H1 (cell line): ENCODE results near the gene SVIL. TPM values are rescaled to one million over a fixed set of nuclear protein-coding genes. Genes with fewer than 3 reads are reported as not detected.

Source experiments
- CTCF ChIA-PET: fragments of 300-600 bp; sonication (Branson Sonifier 250); formaldehyde crosslinking; loops from one replicate; lab custom pipeline; 2021; ENCODE audit not compliant: partially characterized antibody; lab: Charles Lee
- POLR2A ChIA-PET: fragments of 300-600 bp; sonication (Branson Sonifier 250); formaldehyde crosslinking; loops from one replicate; lab custom pipeline; 2021; ENCODE audit warnings: inconsistent platforms; ENCODE audit not compliant: partially characterized antibody; lab: Charles Lee
- DNase-seq, 2 experiments: peaks; one replicate each; pipeline versions ENCODE4 v3.0.0 to v3.0.0-alpha.2; 2010 to 2022; ENCODE audit warnings: low spot score in 2 of 2, low read depth in 1 of 2, mixed read lengths in 1 of 2
- FAIRE-seq: peaks from 2 replicates; lab custom pipeline; 2011; peaks lifted over from hg19 to GRCh38; lab: Jason Lieb, UNC
- H2AFZ ChIP-seq: 2 replicates; pipeline ENCODE4 v1.8.1; 2012; ENCODE audit warnings: low read length, inconsistent platforms
- H2AK5ac ChIP-seq: 2 replicates; pipeline ENCODE4 v1.6.1; 2013; ENCODE audit warnings: low read depth, low read length
- H2BK120ac ChIP-seq: replicated peaks from 2 replicates; pipeline ENCODE3; 2013; ENCODE audit warnings: low read depth, low read length, inconsistent platforms
- H2BK12ac ChIP-seq: 2 replicates; pipeline ENCODE4 v1.6.1; 2013; ENCODE audit warnings: low read depth, low read length
- H2BK15ac ChIP-seq: 2 replicates; pipeline ENCODE4 v1.6.1; 2013; ENCODE audit warnings: low read length
- H2BK20ac ChIP-seq: 2 replicates; pipeline ENCODE4 v1.6.1; 2013; ENCODE audit warnings: low read length
- H2BK5ac ChIP-seq: 2 replicates; pipeline ENCODE4 v1.6.1; 2013; ENCODE audit warnings: low read depth, low read length
- H3K14ac ChIP-seq: 2 replicates; pipeline ENCODE4 v1.6.1; 2013; ENCODE audit warnings: inconsistent platforms; ENCODE audit not compliant: insufficient read length
- H3K18ac ChIP-seq: 2 replicates; pipeline ENCODE4 v1.6.1; 2013; ENCODE audit warnings: low read length; ENCODE audit errors: extremely low read depth
- H3K23ac ChIP-seq: 2 replicates; pipeline ENCODE4 v1.6.1; 2013; ENCODE audit warnings: inconsistent platforms; ENCODE audit not compliant: insufficient read length
- H3K23me2 ChIP-seq: 2 replicates; pipeline ENCODE4 v1.6.1; 2013; ENCODE audit warnings: low read depth, low read length
- H3K27ac ChIP-seq: 2 replicates; pipeline ENCODE4 v1.6.1; 2011; ENCODE audit warnings: low read depth, low read length, inconsistent platforms
- H3K27me3 ChIP-seq, 4 experiments: replicated peaks in 1 of 4; 1 replicate in 1 of 4; 2 replicates in 3 of 4; pipeline versions ENCODE4 v1.6.1 to v1.8.1; 2011 to 2013; ENCODE audit warnings: low read length in 3 of 4, mild to moderate bottlenecking in 3 of 4, inconsistent platforms in 2 of 4, mixed read lengths in 2 of 4, moderate library complexity in 1 of 4; ENCODE audit not compliant: control insufficient read depth in 3 of 4, insufficient read depth in 3 of 4; ENCODE audit errors: extremely low read depth in 1 of 4
- H3K36me3 ChIP-seq, 4 experiments: 2 replicates each; pipeline versions ENCODE4 v1.6.1 to v1.8.1; 2011 to 2013; ENCODE audit warnings: mild to moderate bottlenecking in 4 of 4, low read length in 3 of 4, moderate library complexity in 2 of 4, control low read depth in 1 of 4, inconsistent platforms in 1 of 4; ENCODE audit not compliant: insufficient read depth in 4 of 4, control insufficient read depth in 2 of 4
- H3K4ac ChIP-seq: replicated peaks from 2 replicates; pipeline ENCODE3; 2013; ENCODE audit warnings: low read length, low read depth, mixed read lengths, inconsistent platforms; ENCODE audit not compliant: insufficient read length
- H3K4me1 ChIP-seq, 4 experiments: replicated peaks in 1 of 4; 1 replicate in 1 of 4; 2 replicates in 3 of 4; pipeline versions ENCODE4 v1.6.1 to v1.8.1; 2011 to 2013; ENCODE audit warnings: low read length in 3 of 4, inconsistent platforms in 2 of 4, mixed read lengths in 1 of 4; ENCODE audit not compliant: insufficient read depth in 4 of 4, control insufficient read depth in 3 of 4
- H3K4me2 ChIP-seq, 2 experiments: 2 replicates each; pipeline versions ENCODE4 v1.6.1 to v1.8.1; 2011 to 2013; ENCODE audit warnings: low read depth in 2 of 2, low read length in 2 of 2, control low read depth in 1 of 2, inconsistent platforms in 1 of 2, mild to moderate bottlenecking in 1 of 2; ENCODE audit not compliant: insufficient read depth in 1 of 2
- H3K4me3 ChIP-seq, 4 experiments: fragments of 200-600, 300-600 bp in 1 of 4; sonication (generic), shearing (Covaris generic), sonication (Bioruptor Twin) in 1 of 4; 2 replicates each; pipeline versions ENCODE4 v1.5.1 to v1.8.1; 2011 to 2016; ENCODE audit warnings: low read length in 4 of 4, low read depth in 3 of 4, control low read depth in 2 of 4, inconsistent platforms in 2 of 4, mild to moderate bottlenecking in 2 of 4, mixed read lengths in 1 of 4, moderate library complexity in 1 of 4; ENCODE audit not compliant: insufficient read depth in 2 of 4; ENCODE audit errors: extremely low read depth in 1 of 4
- H3K56ac ChIP-seq: replicated peaks from 2 replicates; pipeline ENCODE3; 2013; ENCODE audit warnings: low read depth, mild to moderate bottlenecking, mixed read lengths, low read length, inconsistent platforms; ENCODE audit not compliant: insufficient read length
- H3K79me1 ChIP-seq: 2 replicates; pipeline ENCODE4 v1.6.1; 2013; ENCODE audit warnings: low read depth, low read length, control low read depth
- H3K79me2 ChIP-seq, 2 experiments: 2 replicates each; pipeline versions ENCODE4 v1.6.1 to v1.8.1; 2012 to 2013; ENCODE audit warnings: low read length in 2 of 2, mild to moderate bottlenecking in 2 of 2, inconsistent platforms in 1 of 2; ENCODE audit not compliant: insufficient read depth in 2 of 2, control insufficient read depth in 1 of 2
- H3K9ac ChIP-seq, 4 experiments: replicated peaks in 1 of 4; 1 replicate in 1 of 4; 2 replicates in 3 of 4; pipeline versions ENCODE4 v1.6.1 to v1.8.1; 2011 to 2013; ENCODE audit warnings: low read depth in 3 of 4, low read length in 3 of 4, control low read depth in 2 of 4, mild to moderate bottlenecking in 2 of 4, moderate library complexity in 2 of 4, inconsistent platforms in 1 of 4; ENCODE audit errors: extremely low read depth in 1 of 4
- H3K9me3 ChIP-seq, 2 experiments: 2 replicates each; pipeline versions ENCODE4 v1.6.1 to v1.8.1; 2012 to 2013; ENCODE audit warnings: mild to moderate bottlenecking in 2 of 2, moderate library complexity in 2 of 2, control low read depth in 1 of 2, inconsistent platforms in 1 of 2, low read depth in 1 of 2, low read length in 1 of 2, mixed read lengths in 1 of 2; ENCODE audit not compliant: insufficient read depth in 2 of 2
- H4K20me1 ChIP-seq, 2 experiments: replicated peaks in 1 of 2; 2 replicates each; pipeline versions ENCODE3 to v1.8.1; 2011 to 2013; ENCODE audit warnings: inconsistent platforms in 2 of 2, low read length in 2 of 2, mild to moderate bottlenecking in 1 of 2; ENCODE audit not compliant: insufficient read depth in 2 of 2, control insufficient read depth in 1 of 2
- H4K5ac ChIP-seq: 2 replicates; pipeline ENCODE4 v1.6.1; 2013; ENCODE audit warnings: low read length, low read depth, mixed read lengths, inconsistent platforms; ENCODE audit not compliant: insufficient read length
- H4K8ac ChIP-seq: 2 replicates; pipeline ENCODE4 v1.8.0; 2013; ENCODE audit warnings: mild to moderate bottlenecking, moderate library complexity, low read length, inconsistent platforms; ENCODE audit not compliant: insufficient read depth; ENCODE audit errors: extremely low read depth
- H4K91ac ChIP-seq: replicated peaks from 2 replicates; pipeline ENCODE3; 2013; ENCODE audit warnings: low read length, mixed read lengths, inconsistent platforms; ENCODE audit not compliant: insufficient read length
- CREB1 ChIP-seq: IDR thresholded peaks from 2 replicates; pipeline ENCODE4 v1.6.1; 2012; ENCODE audit warnings: inconsistent platforms
- EZH2 ChIP-seq: fragments of 200-600 bp; sonication (generic); IDR thresholded peaks from 2 replicates; pipeline ENCODE4 v1.7.1; 2012; ENCODE audit warnings: low read depth, mild to moderate bottlenecking, moderate library complexity, low read length, inconsistent platforms; ENCODE audit not compliant: severe bottlenecking
- MAX ChIP-seq: IDR thresholded peaks from 2 replicates; pipeline ENCODE4 v1.6.1; 2012; ENCODE audit warnings: inconsistent platforms
- RAD21 ChIP-seq, 2 experiments: IDR thresholded peaks in 1 of 2; conservative IDR thresholded peaks in 1 of 2; 2 replicates each; pipeline ENCODE4 v1.6.1; 2011; ENCODE audit warnings: low read depth in 2 of 2, low read length in 2 of 2, improper control_type of control experiment in 1 of 2, inconsistent platforms in 1 of 2, mild to moderate bottlenecking in 1 of 2, moderate library complexity in 1 of 2
- TAF1 ChIP-seq: IDR thresholded peaks from 2 replicates; pipeline ENCODE4 v1.6.1; 2011; ENCODE audit warnings: mild to moderate bottlenecking, low read depth, low read length
- TBP ChIP-seq: IDR thresholded peaks from 2 replicates; pipeline ENCODE4 v1.6.1; 2011; ENCODE audit warnings: low read depth, low read length, improper control_type of control experiment
- WGBS, 2 experiments: shearing (Covaris generic) in 1 of 2; methylation state at CpG; one replicate each; pipeline versions ENCODE4 v1.1.6 to v1.1.7; 2013 to 2015; ENCODE audit warnings: low lambda C conversion rate in 2 of 2, mixed read lengths in 2 of 2, inconsistent platforms in 1 of 2, low coverage in 1 of 2, missing lambda C conversion rate in 1 of 2; ENCODE audit not compliant: insufficient replicate concordance in 2 of 2, insufficient coverage in 1 of 2, insufficient read length in 1 of 2; ENCODE audit errors: extremely low coverage in 1 of 2, missing lambda C conversion rate in 1 of 2; 5-methylcytosine and 5-hydroxymethylcytosine counted together
- polyA plus RNA-seq, 7 experiments: library from polyadenylated mRNA; depleted of rRNA in 3 of 7; stranded (reverse) in 5 of 7; unstranded in 2 of 7; fragments of >200 nt in 5 of 7; fragments of 200-250 nt in 2 of 7; gene quantifications; 1 replicate in 5 of 7; 2 replicates in 1 of 7; 4 replicates in 1 of 7; pipeline versions ENCODE4 v1.2.1 to v1.2.3, GENCODE V29; 2011 to 2013; ENCODE audit warnings: missing spikeins in 2 of 7, mixed read lengths in 2 of 7
- total RNA-seq: library from RNA; stranded (reverse); fragmentation: NEBNext Ultra II Directional; extraction: Animal tissue kit (Norgen Biotek cat#: 25700); gene quantifications from 2 replicates; pipeline ENCODE4 v1.2.1, GENCODE V29; 2021
- TF ChIP-seq, protein P1 (sequence below), 3 experiments: IDR thresholded peaks; 1 replicate in 2 of 3; 2 replicates in 1 of 3; pipeline versions ENCODE4 v1.5.1 to v1.6.1; 2011; ENCODE audit warnings: low read length in 3 of 3, mild to moderate bottlenecking in 3 of 3, inconsistent platforms in 2 of 3, low read depth in 1 of 3, moderate library complexity in 1 of 3; ENCODE audit not compliant: insufficient read depth in 1 of 3; ENCODE audit errors: control extremely low read depth in 1 of 3

Gene SVIL
- total and polyA plus RNA-seq, 2 of the 8 experiments (the other 6 are each of a cell fraction or from before 2014, with no cell fraction given) = 4.7 to 15.4 TPM

DNA sequence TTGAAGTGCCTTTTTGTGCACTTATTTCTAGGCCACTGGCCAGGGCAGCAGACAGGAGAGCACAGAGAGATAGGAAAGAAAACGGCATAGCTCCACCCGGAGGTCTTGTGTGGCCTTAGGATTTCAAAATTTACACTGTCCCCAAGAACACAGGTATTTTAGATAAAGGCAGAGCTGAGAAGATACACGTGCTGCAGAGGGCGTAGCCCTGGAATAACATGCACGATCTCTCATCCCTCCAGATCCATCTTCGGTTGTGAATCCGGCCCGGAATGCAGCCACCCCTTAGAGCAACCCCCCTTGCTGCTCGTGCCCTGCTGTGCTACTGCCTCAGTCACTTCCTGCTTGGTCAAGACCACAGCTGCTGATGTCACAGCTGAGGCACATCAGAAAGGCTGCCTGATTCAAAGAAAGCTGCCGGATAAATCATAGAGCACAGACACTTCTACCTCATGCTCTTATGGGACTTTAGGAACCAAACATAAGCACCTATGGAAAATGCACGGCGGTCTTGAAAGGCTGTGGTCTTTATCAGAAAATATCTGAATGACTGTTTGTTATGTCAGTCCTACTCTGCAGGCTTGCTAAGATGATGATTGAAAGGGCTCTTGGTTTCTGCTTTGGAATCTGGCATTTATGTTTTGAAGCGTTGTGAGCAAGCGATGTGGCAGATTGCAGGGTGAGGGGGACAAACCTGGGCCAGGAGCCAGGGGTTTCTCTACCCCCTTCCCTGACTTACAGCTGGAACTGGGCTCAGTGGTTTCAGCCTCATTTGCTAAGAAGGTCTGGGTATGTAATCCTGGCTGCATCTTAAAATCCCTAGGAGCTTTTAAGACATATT is 152.0 kb downstream of the SVIL start:
- H2AK5ac ChIP-seq = no peak overlapping the region
- peak overlapping the region in 1 of 4 experiments; percentile 10; a peak in 1 of 7 replicates for H3K9ac ChIP-seq
- TF ChIP-seq, protein P1, sequence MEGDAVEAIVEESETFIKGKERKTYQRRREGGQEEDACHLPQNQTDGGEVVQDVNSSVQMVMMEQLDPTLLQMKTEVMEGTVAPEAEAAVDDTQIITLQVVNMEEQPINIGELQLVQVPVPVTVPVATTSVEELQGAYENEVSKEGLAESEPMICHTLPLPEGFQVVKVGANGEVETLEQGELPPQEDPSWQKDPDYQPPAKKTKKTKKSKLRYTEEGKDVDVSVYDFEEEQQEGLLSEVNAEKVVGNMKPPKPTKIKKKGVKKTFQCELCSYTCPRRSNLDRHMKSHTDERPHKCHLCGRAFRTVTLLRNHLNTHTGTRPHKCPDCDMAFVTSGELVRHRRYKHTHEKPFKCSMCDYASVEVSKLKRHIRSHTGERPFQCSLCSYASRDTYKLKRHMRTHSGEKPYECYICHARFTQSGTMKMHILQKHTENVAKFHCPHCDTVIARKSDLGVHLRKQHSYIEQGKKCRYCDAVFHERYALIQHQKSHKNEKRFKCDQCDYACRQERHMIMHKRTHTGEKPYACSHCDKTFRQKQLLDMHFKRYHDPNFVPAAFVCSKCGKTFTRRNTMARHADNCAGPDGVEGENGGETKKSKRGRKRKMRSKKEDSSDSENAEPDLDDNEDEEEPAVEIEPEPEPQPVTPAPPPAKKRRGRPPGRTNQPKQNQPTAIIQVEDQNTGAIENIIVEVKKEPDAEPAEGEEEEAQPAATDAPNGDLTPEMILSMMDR (IDR thresholded peaks at IDR 0.05; ENCODE audit: control extremely low read depth in 1 of 3, insufficient read depth in 1 of 3, low read depth in 1 of 3, low read length in 3 of 3) = peak in 2 of 3 experiments; percentile 22 to 40; a peak in 1 of 4 replicates
- TF ChIP-seq CREB1 (peak; percentile 49), TBP (no peak), EZH2 (no peak), RAD21 (IDR thresholded peaks at IDR 0.05 in 1 of 2, conservative IDR thresholded peaks at IDR 0.05 in 1 of 2; ENCODE audit: low read depth in 2 of 2, low read length in 2 of 2) (peak; percentile 11 to 26; a peak in 3 of 4 replicates), TAF1 (no peak), MAX (peak; percentile 25; the same call in 1 of the 2 replicates)
- TF ChIP-seq, all 59 proteins: peak for 4
- Histone ChIP-seq H3K14ac (no peak overlapping the region), H4K8ac (no peak overlapping the region), H3K18ac (no peak overlapping the region), H3K4me2 (no peak overlapping the region; a peak in 1 of 4 replicates), H3K4me1 (peaks cover 0 to 7% (median 4%) of the 10 kb centered on the region in 4 experiments; a peak in 6 of 7 replicates), H2BK15ac (no peak overlapping the region), H4K91ac (no peak overlapping the region), H4K20me1 (peaks cover 0 to 1% of the 10 kb centered on the region in 2 experiments), H3K23me2 (no peaks in the 10 kb centered on the region), H3K56ac (no peak overlapping the region), H3K27me3 (no peaks in the 10 kb centered on the region), H3K36me3 (peaks cover 0 to 8% (median 2%) of the 10 kb centered on the region in 4 experiments; a peak in 4 of 8 replicates), H2AFZ (no peak overlapping the region), H3K79me1 (no peaks in the 10 kb centered on the region), H3K23ac (no peak overlapping the region), H3K9me3 (no peaks in the 10 kb centered on the region), H3K4ac (no peak overlapping the region), H2BK20ac (no peak overlapping the region), H4K5ac (no peak overlapping the region), H2BK5ac (no peak overlapping the region), H2BK120ac (no peak overlapping the region), H2BK12ac (no peak overlapping the region), H3K4me3 (no peak overlapping the region), H3K79me2 (no peaks in the 10 kb centered on the region), H3K27ac (peak overlapping the region; percentile 24; the same call in 1 of the 2 replicates)
- POLR2A ChIA-PET = no interaction called here
- DNase-seq (peak in 1 of 2 experiments; percentile 58), FAIRE-seq (peak; percentile 93)
- WGBS, 2 experiments = 69% methylated on average over 14 of the region's 14 CpGs; no CpG with 5 or more reads in 1 of the 2 experiments
- CTCF ChIA-PET = interaction anchor here (0.6 to 4.5 kb wide), 19 partner anchors 9 to 515 kb away, joined by 3 to 25 read pairs (median 4); no protein-coding TSS in a partner anchor
